GM12878 (cell line): ENCODE results near the gene TRIM41. TPM values are rescaled to one million over a fixed set of nuclear protein-coding genes. Genes with fewer than 3 reads are reported as not detected.
A peak's percentile ranks its signal among the peaks of the same experiment; 100 is the strongest.

Experiments used
- ASH2L ChIP-seq: fragments of 300-600, 200-600 bp; sonication (generic); IDR thresholded peaks from 2 replicates; pipeline ENCODE4 v1.6.1; 2017; ENCODE audit warnings: low read depth, mild to moderate bottlenecking, borderline replicate concordance
- CEBPZ ChIP-seq: fragments of 150-350 bp; IDR thresholded peaks from 2 replicates; pipeline ENCODE4 v1.6.1; 2016; ENCODE audit warnings: low read depth, low read length
- E2F8 ChIP-seq: fragments of 450-650 bp; IDR thresholded peaks from 2 replicates; pipeline ENCODE4 v1.6.1; 2018; ENCODE audit warnings: mild to moderate bottlenecking, low read depth, moderate library complexity; ENCODE audit not compliant: partially characterized antibody
- HDAC6 ChIP-seq: fragments of 200-600 bp; sonication (generic); IDR thresholded peaks from one replicate; pipeline ENCODE4 v1.8.0; 2017; ENCODE audit warnings: antibody characterized with exemption; ENCODE audit not compliant: unreplicated experiment
- NFXL1 ChIP-seq: fragments of 450-650 bp; IDR thresholded peaks from 2 replicates; pipeline ENCODE4 v1.6.1; 2017; ENCODE audit warnings: antibody characterized with exemption, mild to moderate bottlenecking, borderline replicate concordance
- NFYA ChIP-seq: IDR thresholded peaks from 2 replicates; pipeline ENCODE4 v1.6.1; 2011; ENCODE audit warnings: low read depth, mild to moderate bottlenecking, low read length, improper control_type of control experiment, borderline replicate concordance
- NRF1 ChIP-seq: conservative IDR thresholded peaks from 2 replicates; pipeline ENCODE4 v1.6.1; 2011; ENCODE audit warnings: mild to moderate bottlenecking, low read depth, low read length, improper control_type of control experiment
- PBX3 ChIP-seq: IDR thresholded peaks from 2 replicates; pipeline ENCODE4 v1.6.1; 2011; ENCODE audit warnings: mild to moderate bottlenecking, low read depth, low read length, moderate library complexity; ENCODE audit not compliant: insufficient replicate concordance
- PML ChIP-seq: IDR thresholded peaks from 2 replicates; pipeline ENCODE4 v1.6.1; 2012; ENCODE audit warnings: low read length, inconsistent platforms
- RBBP5 ChIP-seq: fragments of 200-600 bp; sonication (generic); conservative IDR thresholded peaks from 2 replicates; pipeline ENCODE4 v1.6.1; 2016
- RUNX3 ChIP-seq: IDR thresholded peaks from 2 replicates; pipeline ENCODE4 v1.6.1; 2012; ENCODE audit warnings: low read length, inconsistent platforms
- SUZ12 ChIP-seq: fragments of 200-600 bp; sonication (generic); IDR thresholded peaks from one replicate; pipeline ENCODE4 v1.6.1; 2018; ENCODE audit warnings: antibody characterized with exemption, mild to moderate bottlenecking; ENCODE audit not compliant: unreplicated experiment
- WRNIP1 ChIP-seq: IDR thresholded peaks from 2 replicates; pipeline ENCODE4 v1.6.1; 2011; ENCODE audit warnings: low read depth, low read length, improper control_type of control experiment, borderline replicate concordance
- ZNF384 ChIP-seq: IDR thresholded peaks from 2 replicates; pipeline ENCODE4 v1.6.1; 2012; ENCODE audit warnings: low read depth, mild to moderate bottlenecking, low read length, improper control_type of control experiment, borderline replicate concordance
- ZNF622 ChIP-seq: fragments of 450-650 bp; IDR thresholded peaks from 2 replicates; pipeline ENCODE4 v1.6.1; 2017; ENCODE audit warnings: mild to moderate bottlenecking, inconsistent platforms
- ZZZ3 ChIP-seq: IDR thresholded peaks from 2 replicates; pipeline ENCODE4 v1.6.1; 2011; ENCODE audit warnings: low read depth; ENCODE audit not compliant: control insufficient read depth, insufficient read length
- polyA plus RNA-seq, 11 experiments: library from polyadenylated mRNA; depleted of rRNA in 4 of 11; unstranded in 6 of 11; stranded (reverse) in 5 of 11; fragments of >200 nt; fragmentation: Nextera tagmentation in 4 of 11; fragmentation: Illumina TruSeq in 1 of 11; extraction: Ambion mirVana in 4 of 11; extraction: Trizol in 1 of 11; gene quantifications; 1 replicate in 1 of 11; 2 replicates in 10 of 11; pipeline versions ENCODE4 v1.2.1 to v1.2.3, GENCODE V29; 2011 to 2016; ENCODE audit warnings: inconsistent platforms in 2 of 11, missing spikeins in 2 of 11, low read depth in 1 of 11
- total RNA-seq, 4 experiments: library from RNA; depleted of rRNA in 3 of 4; stranded (reverse); fragments of >200 nt in 3 of 4; fragmentation: Illumina TruSeq in 1 of 4; extraction: Trizol in 1 of 4; gene quantifications; 2 replicates each; pipeline versions ENCODE4 v1.2.1 to v1.2.3, GENCODE V29; 2013 to 2021
- TF ChIP-seq, protein P1 (sequence below): fragments of 450-650 bp; conservative IDR thresholded peaks from 2 replicates; pipeline ENCODE4 v1.6.1; 2017; ENCODE audit warnings: mild to moderate bottlenecking, moderate library complexity
- TF ChIP-seq, protein P2 (sequence below): fragments of 450-650 bp; IDR thresholded peaks from 2 replicates; pipeline ENCODE4 v1.6.1; 2016; ENCODE audit warnings: mild to moderate bottlenecking

The TRIM41 gene
- total and polyA plus RNA-seq, 10 of the 15 experiments (the other 5 are each of a cell fraction or from before 2014, with no cell fraction given): 1.0 to 28.9 (median 10.6) TPM

DNA sequence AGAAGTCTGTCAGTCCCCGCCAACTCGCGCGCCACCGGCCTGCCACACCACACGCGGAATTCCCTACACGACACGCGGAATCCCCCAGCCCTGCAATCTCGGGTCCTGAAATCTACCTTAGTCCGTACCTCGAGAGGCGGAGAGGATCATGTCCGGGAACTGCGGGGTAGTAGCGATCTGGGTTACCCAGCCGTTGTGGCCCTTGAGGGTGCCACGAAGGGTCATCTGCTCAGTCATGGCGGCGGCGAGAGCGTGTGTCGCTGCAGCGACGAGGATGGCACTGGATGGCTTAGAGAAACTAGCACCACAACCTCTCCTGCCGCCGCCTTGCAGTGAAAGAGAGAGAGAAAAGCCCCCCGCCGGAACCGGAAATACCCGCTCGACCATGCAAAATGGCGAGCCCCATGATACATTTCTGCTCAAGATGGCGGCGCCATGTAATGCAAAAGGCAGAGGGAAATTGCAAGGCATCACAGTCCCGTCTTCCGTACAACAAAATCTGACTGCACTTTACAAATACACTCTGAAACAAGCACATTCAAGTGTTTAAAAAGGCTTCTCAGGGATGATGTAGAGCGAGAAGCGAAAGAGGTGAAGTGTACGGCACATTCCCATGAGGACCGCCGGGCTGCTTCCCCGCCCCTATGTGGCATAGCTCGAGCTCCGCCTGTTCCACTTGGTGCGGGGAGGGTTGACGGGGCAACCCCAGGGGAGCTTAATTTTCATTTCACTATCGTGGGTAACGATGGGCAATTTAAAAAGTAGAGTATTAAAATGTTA, 20.7 kb downstream of the TRIM41 start, which contains the start of gene RACK1 (continued):
- TF ChIP-seq, protein P1, sequence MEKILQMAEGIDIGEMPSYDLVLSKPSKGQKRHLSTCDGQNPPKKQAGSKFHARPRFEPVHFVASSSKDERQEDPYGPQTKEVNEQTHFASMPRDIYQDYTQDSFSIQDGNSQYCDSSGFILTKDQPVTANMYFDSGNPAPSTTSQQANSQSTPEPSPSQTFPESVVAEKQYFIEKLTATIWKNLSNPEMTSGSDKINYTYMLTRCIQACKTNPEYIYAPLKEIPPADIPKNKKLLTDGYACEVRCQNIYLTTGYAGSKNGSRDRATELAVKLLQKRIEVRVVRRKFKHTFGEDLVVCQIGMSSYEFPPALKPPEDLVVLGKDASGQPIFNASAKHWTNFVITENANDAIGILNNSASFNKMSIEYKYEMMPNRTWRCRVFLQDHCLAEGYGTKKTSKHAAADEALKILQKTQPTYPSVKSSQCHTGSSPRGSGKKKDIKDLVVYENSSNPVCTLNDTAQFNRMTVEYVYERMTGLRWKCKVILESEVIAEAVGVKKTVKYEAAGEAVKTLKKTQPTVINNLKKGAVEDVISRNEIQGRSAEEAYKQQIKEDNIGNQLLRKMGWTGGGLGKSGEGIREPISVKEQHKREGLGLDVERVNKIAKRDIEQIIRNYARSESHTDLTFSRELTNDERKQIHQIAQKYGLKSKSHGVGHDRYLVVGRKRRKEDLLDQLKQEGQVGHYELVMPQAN: peak; percentile 84; the same call in 1 of the 2 replicates
- TF ChIP-seq ZNF384 (no peak), PML (peak; percentile 99), ZZZ3 (no peak), RUNX3 (0 out of 2 replicates have a peak, but pooled peaks have one; percentile 5), ASH2L (0 out of 2 replicates have a peak, but pooled peaks have one; percentile 49), HDAC6 (peak; percentile 94), PBX3 (no peak), RBBP5 (peak; percentile 97; the same call in 1 of the 2 replicates), E2F8 (peak; percentile 66), NFYA (no peak), SUZ12 (no peak), CEBPZ (no peak), NFXL1 (no peak), NRF1 (no peak), ZNF622 (no peak), WRNIP1 (0 out of 2 replicates have a peak, but pooled peaks have one; percentile 64)
- TF ChIP-seq, protein P2, sequence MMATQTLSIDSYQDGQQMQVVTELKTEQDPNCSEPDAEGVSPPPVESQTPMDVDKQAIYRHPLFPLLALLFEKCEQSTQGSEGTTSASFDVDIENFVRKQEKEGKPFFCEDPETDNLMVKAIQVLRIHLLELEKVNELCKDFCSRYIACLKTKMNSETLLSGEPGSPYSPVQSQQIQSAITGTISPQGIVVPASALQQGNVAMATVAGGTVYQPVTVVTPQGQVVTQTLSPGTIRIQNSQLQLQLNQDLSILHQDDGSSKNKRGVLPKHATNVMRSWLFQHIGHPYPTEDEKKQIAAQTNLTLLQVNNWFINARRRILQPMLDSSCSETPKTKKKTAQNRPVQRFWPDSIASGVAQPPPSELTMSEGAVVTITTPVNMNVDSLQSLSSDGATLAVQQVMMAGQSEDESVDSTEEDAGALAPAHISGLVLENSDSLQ: peak; percentile 38; the same call in 1 of the 2 replicates
